H9 (cell line): Measurements from ENCODE around the gene CCDC80. TPM values are rescaled to one million over a fixed set of nuclear protein-coding genes. Genes with fewer than 3 reads are reported as not detected.
A peak's percentile ranks its signal among the peaks of the same experiment; 100 is the strongest.

Experiments
- DNase-seq: peaks from one replicate; pipeline ENCODE4 v3.0.0-alpha.2; 2017
- H2AFZ ChIP-seq: one replicate; pipeline ENCODE4 v1.6.1; 2013; ENCODE audit warnings: mild to moderate bottlenecking, low read length, control low read depth, moderate library complexity
- H2AK5ac ChIP-seq: 2 replicates; pipeline ENCODE4 v1.6.1; 2013; ENCODE audit warnings: low read length, control low read depth, mixed read lengths; ENCODE audit not compliant: insufficient read length
- H2BK120ac ChIP-seq: one replicate; pipeline ENCODE4 v1.6.1; 2013; ENCODE audit warnings: low read depth, mild to moderate bottlenecking, low read length, control low read depth, inconsistent platforms; ENCODE audit not compliant: poor library complexity, severe bottlenecking
- H2BK12ac ChIP-seq: 2 replicates; pipeline ENCODE4 v1.6.1; 2013; ENCODE audit warnings: low read length, control low read depth, mixed read lengths, low read depth; ENCODE audit not compliant: insufficient read length
- H2BK15ac ChIP-seq: 2 replicates; pipeline ENCODE4 v1.6.1; 2013; ENCODE audit warnings: low read depth, low read length, control low read depth
- H2BK20ac ChIP-seq: one replicate; pipeline ENCODE4 v1.6.1; 2013; ENCODE audit warnings: low read depth, mild to moderate bottlenecking, low read length, control low read depth, inconsistent platforms; ENCODE audit not compliant: poor library complexity, severe bottlenecking
- H2BK5ac ChIP-seq: 2 replicates; pipeline ENCODE4 v1.6.1; 2013; ENCODE audit warnings: low read length, control low read depth, mixed read lengths; ENCODE audit not compliant: insufficient read length
- H3K14ac ChIP-seq: 2 replicates; pipeline ENCODE4 v1.6.1; 2013; ENCODE audit warnings: low read length, control low read depth; ENCODE audit not compliant: insufficient read depth
- H3K18ac ChIP-seq: 2 replicates; pipeline ENCODE4 v1.6.1; 2013; ENCODE audit warnings: low read depth, mild to moderate bottlenecking, mixed read lengths, low read length, control low read depth; ENCODE audit not compliant: insufficient read length
- H3K23ac ChIP-seq: 2 replicates; pipeline ENCODE4 v1.6.1; 2013; ENCODE audit warnings: low read length, control low read depth, mixed read lengths, low read depth; ENCODE audit not compliant: insufficient read length
- H3K23me2 ChIP-seq: 2 replicates; pipeline ENCODE4 v1.6.1; 2013; ENCODE audit warnings: low read depth, mild to moderate bottlenecking, mixed read lengths, low read length, control low read depth; ENCODE audit not compliant: insufficient read length, poor library complexity, severe bottlenecking
- H3K27ac ChIP-seq: 2 replicates; pipeline ENCODE4 v1.5.1; 2013; ENCODE audit warnings: low read length, control low read depth, mixed read lengths, low read depth; ENCODE audit not compliant: insufficient read length
- H3K27me3 ChIP-seq: 2 replicates; pipeline ENCODE4 v1.6.1; 2013; ENCODE audit warnings: low read length, control low read depth, inconsistent platforms; ENCODE audit not compliant: insufficient read depth
- H3K4ac ChIP-seq: 2 replicates; pipeline ENCODE4 v1.6.1; 2013; ENCODE audit warnings: low read depth, mild to moderate bottlenecking, control low read depth, inconsistent platforms, low read length, moderate library complexity
- H3K4me1 ChIP-seq: 2 replicates; pipeline ENCODE4 v1.6.1; 2013; ENCODE audit warnings: low read length, control low read depth, inconsistent platforms; ENCODE audit not compliant: insufficient read depth
- H3K4me2 ChIP-seq: 2 replicates; pipeline ENCODE4 v1.6.1; 2013; ENCODE audit warnings: low read length, control low read depth, mixed read lengths; ENCODE audit not compliant: insufficient read length, insufficient read depth
- H3K56ac ChIP-seq: 2 replicates; pipeline ENCODE4 v1.6.1; 2013; ENCODE audit warnings: low read depth, mild to moderate bottlenecking, mixed read lengths, low read length, control low read depth; ENCODE audit not compliant: insufficient read length
- H3K79me1 ChIP-seq: 2 replicates; pipeline ENCODE4 v1.6.1; 2013; ENCODE audit warnings: low read depth, mild to moderate bottlenecking, moderate library complexity, low read length, control low read depth, inconsistent platforms; ENCODE audit not compliant: insufficient read depth, poor library complexity, severe bottlenecking
- H3K79me2 ChIP-seq: 2 replicates; pipeline ENCODE4 v1.6.1; 2013; ENCODE audit warnings: low read length, control low read depth, inconsistent platforms; ENCODE audit not compliant: insufficient read depth
- H3K9ac ChIP-seq: 2 replicates; pipeline ENCODE4 v1.6.1; 2013; ENCODE audit warnings: low read length, control low read depth, mixed read lengths; ENCODE audit not compliant: insufficient read length; ENCODE audit errors: extremely low read depth
- H3K9me3 ChIP-seq: one replicate; pipeline ENCODE4 v1.6.1; 2013; ENCODE audit warnings: low read depth, low read length, inconsistent platforms; ENCODE audit not compliant: control insufficient read depth
- H3T11ph ChIP-seq: one replicate; pipeline ENCODE4 v1.6.1; 2013; ENCODE audit warnings: mild to moderate bottlenecking, low read length, control low read depth, inconsistent platforms
- H4K20me1 ChIP-seq: one replicate; pipeline ENCODE4 v1.6.1; 2013; ENCODE audit not compliant: control insufficient read depth, insufficient read length, insufficient read depth
- H4K5ac ChIP-seq: 2 replicates; pipeline ENCODE4 v1.6.1; 2013; ENCODE audit warnings: low read depth, mild to moderate bottlenecking, mixed read lengths, low read length, control low read depth; ENCODE audit not compliant: insufficient read length
- H4K8ac ChIP-seq: replicated peaks from 2 replicates; pipeline ENCODE4 v1.6.1; 2013; ENCODE audit warnings: low read length, control low read depth, mixed read lengths, low read depth; ENCODE audit not compliant: insufficient read length
- H4K91ac ChIP-seq: 2 replicates; pipeline ENCODE4 v1.6.1; 2013; ENCODE audit warnings: low read depth, mild to moderate bottlenecking, moderate library complexity, mixed read lengths, low read length, control low read depth; ENCODE audit not compliant: insufficient read length
- H3K27ac Mint-ChIP-seq, 3 experiments: 2 replicates in 2 of 3; 3 replicates in 1 of 3; pipeline ENCODE4 v1.8.0; 2020 to 2021; ENCODE audit warnings: mixed read lengths in 3 of 3, mild to moderate bottlenecking in 1 of 3, moderate library complexity in 1 of 3
- H3K27me3 Mint-ChIP-seq: 2 replicates; pipeline ENCODE4 v1.8.0; 2021; ENCODE audit warnings: low read depth, mild to moderate bottlenecking, moderate library complexity, mixed read lengths
- H3K36me3 Mint-ChIP-seq, 3 experiments: 2 replicates in 2 of 3; 3 replicates in 1 of 3; pipeline ENCODE4 v1.8.0; 2020 to 2021; ENCODE audit warnings: low read depth in 3 of 3, mixed read lengths in 3 of 3; ENCODE audit not compliant: insufficient read depth in 1 of 3
- H3K4me1 Mint-ChIP-seq, 2 experiments: 2 replicates each; pipeline ENCODE4 v1.8.0; 2020; ENCODE audit warnings: mixed read lengths in 2 of 2
- H3K4me3 Mint-ChIP-seq, 2 experiments: 2 replicates in 1 of 2; 3 replicates in 1 of 2; pipeline ENCODE4 v1.8.0; 2020 to 2021; ENCODE audit warnings: mild to moderate bottlenecking in 2 of 2, mixed read lengths in 2 of 2, moderate library complexity in 1 of 2
- H3K9me3 Mint-ChIP-seq, 2 experiments: 2 replicates in 1 of 2; 3 replicates in 1 of 2; pipeline ENCODE4 v1.8.0; 2020; ENCODE audit warnings: mild to moderate bottlenecking in 2 of 2, mixed read lengths in 2 of 2, moderate library complexity in 1 of 2
- CTCF ChIP-seq: fragments of 200-600 bp; sonication (generic); conservative IDR thresholded peaks from 3 replicates; pipeline ENCODE4 v1.8.0; 2021; ENCODE audit warnings: antibody characterized with exemption, mild to moderate bottlenecking
- WGBS: extraction: QIAGEN DNeasy Blood & Tissue Kit; methylation state at CpG from one replicate; pipeline ENCODE4 v1.1.7; 2013; ENCODE audit warnings: missing lambda C conversion rate, low lambda C conversion rate, mixed read lengths; ENCODE audit not compliant: insufficient read length; ENCODE audit errors: extremely low coverage; 5-methylcytosine and 5-hydroxymethylcytosine counted together
- total RNA-seq: library from RNA; stranded (reverse); gene quantifications from 2 replicates; pipeline ENCODE4 v1.2.1, GENCODE V29; 2021

Gene CCDC80
- total RNA-seq, 1 experiment from 2014 or later, result 5.4 TPM

GRCh38 chr3:112629425-112629824 is 11.5 kb downstream of the CCDC80 start:
- Histone ChIP-seq H3K79me2 (no peaks in the 10 kb centered on the region), H3K14ac (no peak overlapping the region), H2BK15ac (no peak overlapping the region), H3K4me1 (peaks cover 9% of the 10 kb centered on the region; the same call in 1 of the 2 replicates), H2BK5ac (no peak overlapping the region), H2BK20ac (no peak overlapping the region), H2AK5ac (no peak overlapping the region), H3K23ac (no peak overlapping the region), H3K4me2 (no peak overlapping the region), H4K20me1 (no peaks in the 10 kb centered on the region), H3T11ph (no peak overlapping the region), H3K9me3 (no peaks in the 10 kb centered on the region), H3K18ac (no peak overlapping the region), H4K91ac (no peak overlapping the region), H2AFZ (no peak overlapping the region), H4K8ac (no peak overlapping the region), H2BK12ac (no peak overlapping the region), H3K23me2 (no peaks in the 10 kb centered on the region), H3K79me1 (no peaks in the 10 kb centered on the region), H2BK120ac (no peak overlapping the region), H3K9ac (no peak overlapping the region), H3K27me3 (no peaks in the 10 kb centered on the region), H4K5ac (no peak overlapping the region), H3K4ac (no peak overlapping the region), H3K56ac (no peak overlapping the region), H3K27ac (no peak overlapping the region)
- DNase-seq, result no peak
- Mint-ChIP-seq H3K36me3 (no peaks in the 10 kb centered on the region), H3K4me1 (peaks cover 46 to 49% of the 10 kb centered on the region in 2 experiments), H3K27ac (peak overlapping the region in 2 of 3 experiments; percentile 15 to 45; a peak in 2 of 7 replicates), H3K9me3 (no peaks in the 10 kb centered on the region), H3K4me3 (no peak overlapping the region; a peak in 1 of 5 replicates), H3K27me3 (no peaks in the 10 kb centered on the region)
- no peak for TF ChIP-seq CTCF
- no CpG with 5 or more reads among the region's 7 CpGs for WGBS
